Head of caudate nucleus (tissue), 42 donors: ENCODE measurements around the gene HNRNPLL.

Experiments
- DNase-seq, 42 donors: peaks; one replicate each; pipeline versions ENCODE4 v3.0.0 to v3.0.0-alpha.2; 2020 to 2021; ENCODE audit warnings: mixed read lengths in 7 of 42
- intact Hi-C: fragments of 100-400 bp; cut with DNase I; formaldehyde crosslinking; loops from one replicate; pipeline ENCODE4 v1.15.0; 2022

The HNRNPLL gene

DNA sequence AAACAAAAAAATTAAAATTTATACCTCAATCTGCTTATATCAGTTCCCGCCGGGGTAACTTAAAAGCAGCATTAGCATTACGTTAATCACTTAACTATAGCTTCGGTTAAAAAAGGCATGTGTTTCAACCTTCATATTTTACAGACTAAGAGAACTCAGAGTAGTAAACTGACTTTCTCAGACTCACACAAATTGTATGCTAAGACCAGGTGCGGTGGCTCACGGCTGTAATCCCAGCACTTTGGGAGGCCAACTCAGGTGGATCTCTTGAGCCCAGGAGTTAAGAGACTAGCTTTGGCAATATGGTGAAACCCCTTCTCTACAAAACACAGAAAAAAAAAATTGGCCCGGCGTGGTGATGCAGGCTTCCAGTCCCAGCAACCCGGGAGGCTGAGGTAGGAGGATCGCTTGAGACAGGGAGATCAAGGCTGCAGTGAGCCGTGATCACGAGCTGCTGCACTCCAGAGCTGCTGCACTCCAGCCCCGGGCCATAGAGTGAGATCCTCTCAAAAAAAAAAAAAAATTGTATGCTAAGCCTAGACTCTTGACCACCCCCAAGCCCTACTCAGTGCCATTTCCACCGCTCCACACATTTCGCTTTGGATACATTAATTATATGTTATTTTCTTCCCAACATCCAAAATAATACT, 2.4 kb downstream of the HNRNPLL start:
- intact Hi-C loops = loop anchor here (5.0 to 10.0 kb wide), 3 partner anchors 64 to 524 kb away; partner anchors contain the start of genes ATL2, GALM and SOS1

DNA sequence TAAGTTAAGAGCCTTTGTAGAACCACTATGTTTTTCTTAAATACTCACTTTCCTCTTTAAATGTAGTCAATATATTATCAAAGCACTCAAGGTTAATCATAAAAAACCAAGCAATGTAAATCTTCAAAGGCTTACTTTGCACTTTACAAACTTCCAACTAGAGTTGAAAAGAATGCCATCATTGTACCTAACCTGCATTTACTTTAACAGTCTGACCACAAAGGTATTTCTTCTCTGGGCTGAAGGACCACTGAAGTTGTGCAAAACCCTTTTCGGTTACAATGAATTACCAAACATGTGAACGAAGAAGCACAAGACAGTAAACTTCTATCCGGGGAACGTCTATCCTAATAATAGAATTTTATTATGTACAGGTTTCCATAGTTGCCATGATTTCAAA, 3.0 kb downstream of the HNRNPLL start:
- intact Hi-C loops = loop anchor here (5.0 to 10.0 kb wide), 3 partner anchors 65 to 525 kb away; partner anchors contain the start of genes ATL2, GALM and SOS1
- no peak for DNase-seq

More for the DNA sequence above, 2.4 kb downstream of the HNRNPLL start:
- peak in 3 of 42 donors; percentile 9 to 33 (median 10) for DNase-seq

DNA sequence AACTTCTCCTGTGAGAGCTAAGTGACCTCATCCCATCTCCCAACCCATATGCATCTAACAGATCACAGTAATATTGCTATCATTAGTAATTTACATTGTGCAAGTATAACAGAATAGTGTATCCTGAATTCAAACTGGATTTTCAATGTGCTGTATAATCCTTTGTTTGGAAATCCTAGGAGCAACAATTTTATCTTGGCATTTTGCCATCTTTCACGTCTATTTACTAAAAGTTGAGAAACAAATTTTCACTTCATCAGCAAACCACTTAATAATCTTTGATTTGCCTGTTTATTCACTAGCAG, 3.8 kb downstream of the HNRNPLL start:
- no peak for DNase-seq
- intact Hi-C loops = no loop called here

DNA sequence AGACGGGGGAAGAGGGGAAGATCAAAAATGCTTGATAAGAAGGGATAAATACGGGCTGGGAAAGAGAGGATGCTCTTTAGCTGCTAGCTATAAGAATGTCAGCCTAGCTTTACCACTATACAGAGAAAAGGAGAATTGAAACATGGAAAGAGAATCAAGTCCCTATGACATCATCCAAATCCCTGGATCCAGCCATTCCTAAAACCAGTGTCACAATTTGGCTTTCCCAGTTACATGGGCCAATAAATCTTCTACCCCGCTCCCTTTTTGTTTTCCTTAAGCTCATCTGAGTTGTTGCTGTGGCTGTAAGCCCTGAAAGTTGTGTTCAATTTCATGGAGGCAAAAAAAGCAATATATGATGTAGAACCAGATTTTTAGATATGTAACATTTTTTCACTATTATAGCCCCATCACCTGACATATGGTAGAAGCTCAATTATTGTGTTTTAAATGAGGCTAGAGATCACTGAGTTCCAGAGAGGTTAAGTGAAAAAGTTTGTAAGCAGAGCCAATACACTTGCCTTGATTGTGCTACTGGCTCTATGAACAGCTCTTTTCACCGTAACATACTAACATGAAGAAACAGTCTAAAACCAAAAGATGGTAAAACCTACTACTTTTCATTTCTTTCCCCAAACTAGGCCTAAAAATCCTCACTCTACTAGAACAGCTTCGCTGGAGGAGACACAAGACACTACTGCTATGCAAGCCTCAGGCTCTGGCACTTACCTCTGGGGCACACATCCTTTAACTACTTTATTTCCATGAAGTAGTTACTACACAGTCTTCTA, 4.3 kb downstream of the HNRNPLL start:
- no peak for DNase-seq
- intact Hi-C loops = no loop called here

DNA sequence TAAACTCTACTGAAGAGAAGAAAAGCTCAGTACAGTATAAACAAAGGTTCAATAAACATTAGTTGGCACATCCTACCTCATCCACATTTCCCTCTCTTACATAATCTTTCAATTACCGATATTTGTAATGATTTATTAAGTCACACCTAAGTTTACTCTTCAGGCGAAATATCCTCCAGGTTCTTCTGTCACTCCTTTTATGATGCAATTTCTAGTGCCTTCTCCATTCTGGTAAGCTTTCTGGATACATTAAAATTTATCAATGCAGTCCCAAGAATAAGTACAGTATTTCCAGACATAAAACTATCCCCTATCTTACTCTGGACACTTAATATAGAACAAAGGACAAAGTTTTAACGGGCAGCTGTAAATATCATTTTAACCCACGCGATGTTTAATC, 5.6 kb downstream of the HNRNPLL start:
- intact Hi-C loops = no loop called here
- DNase-seq = no peak

DNA sequence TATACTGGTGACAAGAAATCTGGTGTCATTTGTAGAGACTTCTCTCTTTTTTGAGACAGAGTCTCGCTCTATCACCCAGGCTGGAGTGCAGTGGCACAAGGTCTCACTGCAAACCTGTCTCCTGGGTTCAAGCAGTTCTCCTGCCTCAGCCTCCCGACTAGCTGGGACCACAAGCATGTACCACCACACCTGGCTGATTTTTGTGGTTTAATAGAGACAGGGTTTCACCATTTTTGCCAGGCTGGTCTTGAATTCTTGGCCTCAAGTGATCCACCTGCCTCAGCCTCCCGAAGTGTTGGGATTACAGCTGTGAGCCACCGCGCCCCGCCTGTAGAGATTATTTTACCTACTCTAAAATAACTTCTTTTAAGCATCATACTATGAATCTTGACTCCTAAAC, 6.5 kb downstream of the HNRNPLL start:
- intact Hi-C loops = no loop called here
- no peak for DNase-seq

DNA sequence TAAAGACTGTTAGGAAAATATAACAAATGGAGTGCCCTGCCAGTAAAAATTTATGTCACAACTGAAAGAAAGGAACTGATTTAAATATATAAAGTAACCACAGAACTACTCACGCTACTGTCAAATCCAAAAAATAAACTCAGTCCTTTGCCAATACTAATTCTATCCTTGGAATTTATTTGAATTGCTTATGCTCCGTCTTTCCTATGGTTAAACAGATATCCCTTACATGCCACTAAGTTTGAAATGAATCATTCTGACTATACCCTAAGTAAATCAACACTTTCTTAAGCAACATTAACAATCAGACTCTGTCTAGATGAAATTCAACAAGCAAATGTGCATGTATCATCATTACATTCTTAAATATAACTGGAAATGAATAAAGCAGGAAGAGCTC, 9.8 kb downstream of the HNRNPLL start:
- intact Hi-C loops = no loop called here
- no peak for DNase-seq

DNA sequence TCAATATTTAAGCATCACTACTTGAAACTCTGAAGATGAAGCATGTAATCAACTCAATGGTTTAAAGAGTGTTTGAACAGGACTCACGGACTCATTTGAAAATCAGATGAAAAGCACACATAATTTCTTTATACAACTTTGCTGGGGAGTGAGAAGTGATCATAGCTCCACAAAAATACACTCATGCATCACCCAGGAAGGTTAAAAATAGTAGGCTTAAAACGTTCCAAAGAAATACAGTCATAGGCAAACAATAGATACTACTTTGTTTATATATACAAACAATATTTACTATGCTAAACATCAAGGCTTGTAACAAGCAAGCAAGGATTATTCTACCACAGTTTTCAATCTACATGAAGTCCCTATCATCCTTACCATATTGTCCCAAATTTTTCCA, 11.6 kb downstream of the HNRNPLL start:
- no peak for DNase-seq
- intact Hi-C loops = no loop called here

DNA sequence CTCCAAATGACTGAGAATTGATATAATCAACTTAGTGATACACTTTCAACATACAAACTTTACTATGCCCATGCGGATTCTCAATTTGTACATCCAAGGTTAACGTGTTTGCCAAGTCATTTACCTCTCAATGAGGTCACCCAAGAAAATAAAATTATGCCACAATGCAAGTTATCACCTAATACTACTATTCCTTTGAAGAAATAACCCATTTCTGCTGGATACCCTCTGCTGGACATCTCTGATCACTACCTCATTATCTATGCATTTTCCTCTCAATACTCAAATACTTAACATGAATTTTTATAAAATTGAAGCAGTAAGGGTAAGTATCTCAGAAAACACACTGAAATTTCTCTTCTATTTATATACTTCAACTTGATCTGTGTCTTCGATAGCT, 12.7 kb downstream of the HNRNPLL start:
- intact Hi-C loops = no loop called here
- DNase-seq = no peak

DNA sequence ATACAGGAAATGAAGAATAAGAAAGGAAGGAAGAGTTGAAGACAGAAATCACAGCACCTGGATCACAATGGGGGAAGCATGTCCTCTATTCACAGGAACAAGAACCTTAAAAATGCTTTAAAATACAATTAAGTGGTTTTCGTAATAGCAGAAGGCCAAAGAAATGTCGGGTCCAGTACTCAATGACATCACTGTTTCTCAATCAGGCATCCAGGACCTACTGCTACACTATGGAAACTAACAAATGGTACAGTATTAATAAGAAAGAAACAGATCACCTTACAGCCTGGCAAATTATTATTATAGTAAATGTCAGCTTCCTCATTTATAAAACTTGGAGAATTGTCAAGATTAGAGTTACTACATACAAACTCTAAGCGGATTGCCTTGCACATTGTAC, 15.8 kb downstream of the HNRNPLL start:
- intact Hi-C loops = no loop called here
- DNase-seq = no peak

DNA sequence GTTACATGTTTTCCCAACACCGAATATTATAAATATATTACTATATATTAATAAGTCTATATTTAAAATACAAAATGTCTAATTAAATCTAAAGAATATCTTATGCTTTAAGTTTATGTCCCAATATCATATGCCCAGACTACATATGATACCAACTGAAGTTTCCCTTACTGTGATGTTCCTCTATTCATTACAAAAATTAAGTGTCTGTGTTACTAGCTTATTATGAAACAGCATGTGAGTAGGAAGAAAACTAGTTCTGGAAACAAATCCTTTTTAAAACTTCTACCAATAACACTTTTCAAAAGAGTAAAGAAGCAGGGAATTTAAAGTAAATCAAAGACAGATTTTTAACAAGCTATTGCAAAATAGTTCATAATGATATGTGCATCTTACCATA, 17.8 kb downstream of the HNRNPLL start:
- intact Hi-C loops = loop anchor here (5.0 kb wide), 1 partner anchor 157 kb away; no protein-coding TSS in a partner anchor
- no peak for DNase-seq

DNA sequence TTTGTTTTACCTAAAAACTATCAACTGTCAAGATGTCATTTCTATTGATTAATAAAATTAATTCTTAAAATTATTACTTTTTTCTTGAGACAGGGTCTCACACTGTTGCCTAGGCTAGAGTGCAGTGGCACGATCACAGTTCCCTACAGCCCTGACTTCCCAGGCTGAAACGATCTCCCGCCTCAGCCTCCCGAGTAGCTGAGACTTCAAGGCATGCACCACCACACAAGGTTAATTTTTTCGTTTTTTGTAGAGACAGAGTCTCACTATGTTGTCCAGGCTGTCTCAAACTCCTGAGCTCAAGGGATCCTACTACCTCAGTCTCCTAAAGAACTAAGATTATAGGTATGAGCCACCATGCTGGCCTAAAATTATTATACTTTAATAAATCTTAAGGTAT, 18.7 kb downstream of the HNRNPLL start:
- intact Hi-C loops = loop anchor here (5.0 kb wide), 1 partner anchor 158 kb away; no protein-coding TSS in a partner anchor

DNA sequence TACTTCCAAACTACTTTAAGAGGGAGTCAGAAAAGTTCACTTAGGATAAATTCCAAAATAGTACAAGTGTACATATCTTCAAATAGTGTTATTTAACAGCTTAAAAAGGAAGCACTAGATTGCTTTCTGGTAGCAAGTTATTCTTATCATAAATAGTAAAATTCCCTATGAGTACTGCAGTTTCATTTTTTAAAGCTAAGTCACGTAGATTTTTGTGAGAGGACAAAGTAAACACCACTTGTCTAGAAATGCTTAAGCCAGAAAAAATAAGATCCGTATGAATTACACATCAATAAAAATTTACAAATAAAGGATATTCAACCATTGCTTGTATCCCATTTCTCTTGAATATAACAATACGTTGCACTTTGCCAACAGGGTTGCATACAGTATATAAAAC, 19.2 kb downstream of the HNRNPLL start:
- intact Hi-C loops = loop anchor here (5.0 kb wide), 1 partner anchor 159 kb away; no protein-coding TSS in a partner anchor
- DNase-seq = no peak

More for the DNA sequence above, 18.7 kb downstream of the HNRNPLL start:
- DNase-seq = no peak

DNA sequence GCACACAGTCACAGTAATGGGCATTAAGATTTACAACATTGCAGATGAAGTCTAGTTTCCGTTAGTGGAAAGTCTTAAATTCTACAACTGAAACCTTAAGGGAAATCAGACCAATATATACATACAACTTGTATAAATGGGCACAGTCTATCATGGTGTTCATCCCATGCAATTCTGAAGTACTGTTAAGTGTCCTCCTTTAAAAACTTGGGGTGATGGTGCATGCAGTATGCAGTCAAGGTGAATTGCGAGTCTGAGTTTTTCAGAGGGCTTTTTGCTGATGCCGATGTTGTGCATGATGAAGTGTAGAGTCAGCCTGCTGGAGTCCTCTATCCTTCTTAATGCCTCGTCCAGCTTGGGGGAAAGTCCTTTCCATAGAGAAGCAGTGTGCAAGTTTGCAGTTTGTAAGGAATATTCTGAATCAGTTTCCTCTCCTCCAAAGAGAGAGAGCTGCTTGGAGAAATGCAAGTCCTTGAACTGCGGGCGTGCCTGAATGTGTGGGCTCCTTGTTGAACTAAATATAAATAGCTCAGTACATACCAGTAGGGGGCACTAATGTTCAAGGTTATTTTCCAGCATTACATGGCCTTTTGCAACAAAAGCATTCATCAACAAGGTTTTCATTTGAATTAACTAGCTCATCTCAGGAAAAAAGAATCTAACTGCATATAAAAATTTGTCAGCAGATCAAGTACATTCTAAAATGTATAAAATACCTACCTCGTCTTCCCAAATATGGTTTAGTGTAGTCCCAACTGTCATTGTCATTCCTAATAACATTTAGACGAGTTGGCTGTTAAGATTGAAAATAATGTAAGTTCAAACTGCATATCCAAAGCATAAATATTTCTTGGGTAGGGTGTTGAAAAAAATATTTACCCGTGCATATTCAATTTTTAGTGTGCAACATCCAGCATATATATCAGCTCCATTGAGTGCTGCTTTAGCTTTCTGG, 21.3 kb downstream of the HNRNPLL start:
- peak in 39 of 42 donors; percentile 38 to 86 (median 61) for DNase-seq
- intact Hi-C loops = loop anchor here (5.0 kb wide), 1 partner anchor 161 kb away; no protein-coding TSS in a partner anchor

DNA sequence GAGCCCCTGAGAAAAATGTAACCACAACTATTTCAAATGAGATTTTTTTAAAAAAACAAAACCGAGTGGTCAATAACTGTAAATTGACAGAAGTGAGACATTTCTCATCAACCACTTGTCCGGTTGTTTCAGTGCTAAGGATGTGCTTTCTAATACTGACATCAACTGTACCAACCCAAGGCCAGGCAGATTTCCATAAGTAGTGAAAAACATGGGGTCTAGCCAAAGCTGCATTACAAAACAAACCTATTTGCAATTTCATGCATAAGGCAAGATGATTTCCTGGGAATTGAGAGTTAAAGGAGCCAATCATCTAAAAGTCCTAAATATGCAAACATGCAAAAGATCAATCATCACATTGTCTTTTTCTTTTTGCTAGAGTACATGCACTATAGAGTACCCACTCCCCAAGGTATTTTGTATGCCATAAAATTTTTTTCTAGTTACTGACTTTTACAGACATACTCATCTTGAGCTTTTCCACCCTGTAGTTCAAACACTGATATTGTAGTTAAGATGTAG, 22.6 kb downstream of the HNRNPLL start:
- no peak for DNase-seq
- intact Hi-C loops = loop anchor here (5.0 kb wide), 1 partner anchor 162 kb away; no protein-coding TSS in a partner anchor

DNA sequence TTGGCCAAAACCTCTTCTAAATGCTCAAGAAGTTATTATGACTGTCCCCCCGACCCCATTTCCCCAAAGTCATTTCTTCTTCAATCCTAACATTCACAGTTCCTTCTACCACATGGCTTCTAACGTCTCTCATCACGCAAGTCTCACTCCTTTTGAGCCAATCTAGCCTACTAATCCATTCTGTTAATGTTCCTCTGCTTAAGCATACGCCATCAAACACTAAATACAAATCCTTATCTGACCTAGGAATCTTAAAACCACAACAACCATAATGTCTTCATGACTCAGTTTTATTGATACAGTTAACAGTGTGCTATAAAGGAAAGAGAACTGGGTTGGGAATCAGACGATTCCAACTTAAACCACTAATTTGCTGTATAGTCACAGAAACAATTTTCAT, 23.9 kb downstream of the HNRNPLL start:
- intact Hi-C loops = no loop called here
- no peak for DNase-seq

DNA sequence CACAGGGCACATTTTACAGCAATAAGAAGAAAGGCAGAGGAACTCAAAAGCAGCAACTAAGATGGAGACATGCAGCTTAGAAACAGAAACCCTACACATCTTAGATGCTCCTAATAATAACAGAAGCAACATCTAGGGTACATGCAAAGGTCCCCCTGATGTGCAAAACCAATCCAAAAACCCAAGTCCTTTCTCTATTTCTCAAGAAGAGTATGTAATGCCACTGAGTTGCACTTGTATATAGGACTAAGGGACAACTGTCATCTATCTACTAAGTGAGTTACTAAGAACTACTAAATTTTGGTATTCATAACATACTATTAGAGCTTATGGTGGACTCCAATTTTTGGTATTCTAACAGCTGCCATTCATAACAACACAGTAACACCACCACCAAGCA, 28.4 kb downstream of the HNRNPLL start:
- no peak for DNase-seq
- intact Hi-C loops = no loop called here

DNA sequence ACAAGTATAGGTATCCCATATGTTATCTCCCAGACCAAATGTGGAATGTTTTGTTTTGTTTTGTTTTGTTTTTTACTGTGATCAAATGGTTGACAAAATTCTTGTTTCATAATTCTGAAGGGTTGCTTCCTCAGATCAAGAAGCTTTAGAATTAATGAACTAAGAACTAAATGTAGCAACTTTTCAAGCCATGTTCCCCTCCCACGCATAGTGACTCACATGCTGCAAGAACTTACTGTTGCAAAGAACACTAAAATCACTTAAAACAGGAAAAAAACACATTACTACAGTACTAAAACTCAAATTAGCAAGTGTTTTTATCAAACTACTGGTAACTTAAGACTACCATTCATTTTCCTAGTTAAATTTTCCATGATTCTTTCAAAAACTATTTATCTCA, 30.6 kb downstream of the HNRNPLL start:
- intact Hi-C loops = no loop called here
- DNase-seq = peak in 33 of 42 donors; percentile 21 to 88 (median 61)

DNA sequence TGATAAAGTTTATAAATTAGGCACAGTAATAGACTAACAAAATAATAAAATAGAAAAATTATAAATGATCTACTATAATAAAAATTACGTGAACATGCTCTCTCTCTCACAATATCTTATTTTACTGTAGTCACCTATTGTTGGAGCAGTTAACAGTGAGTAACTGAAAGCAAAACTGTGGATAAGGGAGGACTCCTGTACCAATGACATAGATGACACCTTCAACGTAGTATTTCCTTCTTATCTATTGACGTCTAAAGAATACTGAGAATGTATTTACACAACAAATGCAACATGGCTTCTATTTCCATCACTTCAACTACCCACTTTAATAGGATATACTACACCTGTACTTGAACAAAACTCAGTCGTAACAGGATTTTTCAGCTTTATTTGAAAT, 31.5 kb downstream of the HNRNPLL start:
- intact Hi-C loops = no loop called here
- no peak for DNase-seq
